ENCODE results near the gene PON2. TPM values are rescaled to one million over a fixed set of nuclear protein-coding genes. Genes with fewer than 3 reads are reported as not detected.
A peak's percentile ranks its signal among the peaks of the same experiment; 100 is the strongest.

Gene PON2
- total and polyA plus RNA-seq, 8 donors = 10.5 to 48.3 (median 20.9) TPM

DNA sequence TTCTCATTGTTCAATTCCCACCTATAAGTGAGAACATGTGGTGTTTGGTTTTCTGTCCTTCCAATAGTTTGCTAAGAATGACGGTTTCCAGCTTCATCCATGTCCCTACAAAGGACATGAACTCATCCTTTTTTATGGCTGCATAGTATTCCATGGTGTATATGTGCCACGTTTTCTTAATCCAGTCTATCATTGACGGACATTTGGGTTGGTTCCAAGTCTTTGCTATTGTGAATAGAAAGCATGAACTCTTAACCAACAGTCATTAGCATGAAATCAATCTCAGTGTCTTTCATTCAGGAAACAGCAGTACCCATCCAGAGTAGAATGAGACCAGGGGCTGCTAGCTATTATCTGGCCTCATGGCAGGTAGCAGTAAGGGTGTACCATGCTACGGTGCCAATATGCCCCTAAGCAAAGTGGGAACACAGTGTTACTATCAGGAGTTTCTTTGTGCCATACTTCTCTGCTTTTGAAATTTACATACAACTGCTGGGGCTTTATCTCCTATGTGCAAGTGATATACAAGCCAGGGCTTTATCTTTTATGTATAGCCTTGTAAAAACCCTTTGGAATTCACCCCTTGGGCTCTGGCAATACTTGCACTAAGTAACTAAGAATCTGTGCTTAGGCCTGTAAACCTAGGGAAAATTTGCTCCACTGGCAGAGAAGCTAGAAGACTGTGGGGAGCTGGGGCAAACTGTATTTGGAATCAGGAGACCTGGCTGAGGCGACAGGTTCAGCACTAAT, 5.4 kb downstream of the PON2 start:
- no peak overlapping the region for H3K27ac ChIP-seq
- intact Hi-C loops (cut with DNase I) = no loop called here

DNA sequence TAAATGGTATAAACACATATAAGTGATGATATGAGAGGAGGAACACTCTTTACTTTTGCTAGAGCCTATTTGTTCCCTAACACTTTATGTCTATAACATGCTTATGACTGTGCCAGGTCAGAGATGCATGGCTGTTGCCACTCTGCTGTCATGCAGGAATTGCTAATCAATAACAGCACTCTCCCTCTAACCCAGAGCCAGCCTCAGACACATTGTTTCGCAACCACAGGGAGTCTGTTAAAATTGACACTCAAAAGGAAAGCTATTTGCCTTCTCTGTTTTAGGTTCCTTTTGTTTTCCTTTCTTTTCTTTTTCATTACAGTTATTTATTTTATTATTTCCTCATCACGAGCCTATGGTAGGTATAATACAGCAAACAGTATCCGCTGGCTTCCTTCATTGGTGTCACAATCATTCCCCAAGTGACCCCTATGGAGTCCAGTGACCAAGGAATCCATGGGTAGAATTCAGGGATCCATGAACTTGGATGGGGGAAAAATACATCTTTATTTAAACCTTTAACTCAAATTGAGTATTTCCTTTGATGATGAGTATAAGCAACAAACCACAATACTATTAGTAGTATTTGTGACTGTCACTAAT, 6.8 kb downstream of the PON2 start:
- no peak overlapping the region for H3K4me3 ChIP-seq
- DNase-seq (no peak), ATAC-seq (no peak), FAIRE-seq (no peak)
- H3K4me1 ChIP-seq = no peaks in the 10 kb centered on the region
- TF ChIP-seq, protein P1, sequence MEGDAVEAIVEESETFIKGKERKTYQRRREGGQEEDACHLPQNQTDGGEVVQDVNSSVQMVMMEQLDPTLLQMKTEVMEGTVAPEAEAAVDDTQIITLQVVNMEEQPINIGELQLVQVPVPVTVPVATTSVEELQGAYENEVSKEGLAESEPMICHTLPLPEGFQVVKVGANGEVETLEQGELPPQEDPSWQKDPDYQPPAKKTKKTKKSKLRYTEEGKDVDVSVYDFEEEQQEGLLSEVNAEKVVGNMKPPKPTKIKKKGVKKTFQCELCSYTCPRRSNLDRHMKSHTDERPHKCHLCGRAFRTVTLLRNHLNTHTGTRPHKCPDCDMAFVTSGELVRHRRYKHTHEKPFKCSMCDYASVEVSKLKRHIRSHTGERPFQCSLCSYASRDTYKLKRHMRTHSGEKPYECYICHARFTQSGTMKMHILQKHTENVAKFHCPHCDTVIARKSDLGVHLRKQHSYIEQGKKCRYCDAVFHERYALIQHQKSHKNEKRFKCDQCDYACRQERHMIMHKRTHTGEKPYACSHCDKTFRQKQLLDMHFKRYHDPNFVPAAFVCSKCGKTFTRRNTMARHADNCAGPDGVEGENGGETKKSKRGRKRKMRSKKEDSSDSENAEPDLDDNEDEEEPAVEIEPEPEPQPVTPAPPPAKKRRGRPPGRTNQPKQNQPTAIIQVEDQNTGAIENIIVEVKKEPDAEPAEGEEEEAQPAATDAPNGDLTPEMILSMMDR (IDR thresholded peaks at IDR 0.05) = no peak
- 83 to 85% methylated on average over 3 of the region's 3 CpGs for WGBS, 2 donors
- H3K9me3 ChIP-seq = no peaks in the 10 kb centered on the region
- H3K27me3 ChIP-seq = no peaks in the 10 kb centered on the region
- no peaks in the 10 kb centered on the region for H3K36me3 ChIP-seq
- intact Hi-C loops (cut with DNase I) = no loop called here
- H3K27ac ChIP-seq = no peak overlapping the region

More for the DNA sequence above, 5.4 kb downstream of the PON2 start:
- TF ChIP-seq, protein P1 (IDR thresholded peaks at IDR 0.05) = no peak
- no peak for DNase-seq
- H3K9me3 ChIP-seq = no peaks in the 10 kb centered on the region
- H3K36me3 ChIP-seq = no peaks in the 10 kb centered on the region
- no peak overlapping the region for H3K4me3 ChIP-seq
- no peaks in the 10 kb centered on the region for H3K27me3 ChIP-seq
- FAIRE-seq = no peak
- 66 to 77% methylated on average over 5 of the region's 5 CpGs for WGBS, 2 donors
- no peaks in the 10 kb centered on the region for H3K4me1 ChIP-seq
- ATAC-seq = no peak

DNA sequence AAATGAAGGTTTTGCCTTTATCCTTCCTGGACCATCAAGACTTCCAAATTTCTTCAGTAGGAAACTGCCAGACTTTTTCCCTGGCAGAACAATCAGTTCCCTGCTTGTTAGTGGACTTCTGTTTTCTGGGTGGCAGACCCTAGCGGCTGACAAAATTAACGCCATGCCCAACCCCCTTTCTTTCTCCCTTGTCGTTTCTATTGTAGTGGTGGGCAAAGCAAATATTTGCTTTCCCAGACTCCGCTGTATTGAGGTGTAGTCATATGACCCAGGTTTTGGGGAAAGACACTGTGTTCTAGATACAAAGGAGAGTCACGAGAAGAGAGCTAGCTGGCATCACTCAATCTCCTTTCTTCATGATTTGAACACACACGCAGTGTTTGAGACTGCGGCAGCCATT, 7.7 kb downstream of the PON2 start:
- no peak for DNase-seq
- Histone ChIP-seq H3K4me1 (peaks cover 0 to 3% (median 0%) of the 10 kb centered on the region in 3 donors), H3K36me3 (no peaks in the 10 kb centered on the region), H3K4me3 (no peak overlapping the region), H3K27me3 (no peaks in the 10 kb centered on the region), H3K27ac (no peak overlapping the region), H3K9me3 (no peaks in the 10 kb centered on the region)
- FAIRE-seq = no peak
- intact Hi-C loops (cut with DNase I) = no loop called here
- TF ChIP-seq, protein P1 (IDR thresholded peaks at IDR 0.05) = no peak
- 83 to 87% methylated on average over 7 of the region's 7 CpGs for WGBS, 2 donors
- ATAC-seq = no peak

DNA sequence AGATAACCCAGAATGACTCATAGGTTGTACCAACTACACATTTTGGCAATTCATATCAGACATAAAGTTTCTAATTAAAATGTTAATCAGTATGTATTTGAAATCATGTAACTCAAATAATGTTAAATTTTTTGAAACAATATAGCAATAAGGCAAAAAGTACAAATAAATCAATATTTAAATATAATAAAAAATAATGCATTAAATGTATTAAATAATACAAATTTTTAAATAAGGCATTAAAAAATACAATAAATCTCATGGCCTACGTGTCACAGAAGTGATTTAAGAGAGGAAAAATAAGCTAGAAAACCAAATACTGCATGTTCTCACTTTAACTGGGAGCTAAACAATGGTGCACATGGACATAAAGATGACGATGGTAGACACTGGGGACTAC, 9.1 kb downstream of the PON2 start:
- Histone ChIP-seq H3K9me3 (no peaks in the 10 kb centered on the region), H3K4me3 (no peak overlapping the region), H3K4me1 (peaks cover 0 to 18% (median 0%) of the 10 kb centered on the region in 3 donors), H3K27me3 (no peaks in the 10 kb centered on the region), H3K27ac (no peak overlapping the region), H3K36me3 (no peaks in the 10 kb centered on the region)
- ATAC-seq (no peak), DNase-seq (no peak), FAIRE-seq (peak; percentile 49)
- 89% methylated on average over 2 of the region's 2 CpGs for WGBS, 2 donors
- intact Hi-C loops (cut with DNase I) = no loop called here
- TF ChIP-seq, protein P1 (IDR thresholded peaks at IDR 0.05) = no peak

DNA sequence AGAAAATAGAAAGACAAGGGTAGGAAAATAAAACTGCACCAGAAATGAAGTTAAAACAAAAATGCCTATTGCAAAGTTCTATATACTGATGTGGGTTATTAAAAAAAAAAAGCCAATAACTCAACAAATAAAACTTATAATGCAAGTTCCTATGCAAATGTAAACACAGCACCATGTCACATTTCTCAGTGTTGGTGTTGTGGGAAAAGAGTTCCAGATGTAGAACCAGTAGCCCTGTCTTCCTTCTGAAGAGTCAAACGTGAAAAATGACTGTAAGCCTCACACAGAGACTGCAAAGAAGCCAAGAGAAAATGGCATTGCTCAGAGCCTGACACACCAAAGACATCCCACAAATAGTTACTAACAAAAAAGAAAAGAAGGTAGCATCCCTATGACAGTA, 10.1 kb downstream of the PON2 start:
- FAIRE-seq = no peak
- 51 to 59% methylated on average over 1 of the region's 1 CpG for WGBS, 2 donors
- Histone ChIP-seq H3K9me3 (no peaks in the 10 kb centered on the region), H3K27ac (no peak overlapping the region), H3K36me3 (no peaks in the 10 kb centered on the region), H3K4me3 (no peak overlapping the region), H3K4me1 (peaks cover 0 to 19% (median 0%) of the 10 kb centered on the region in 3 donors), H3K27me3 (no peaks in the 10 kb centered on the region)
- ATAC-seq = no peak
- intact Hi-C loops (cut with DNase I) = no loop called here
- DNase-seq = no peak
- TF ChIP-seq, protein P1 (IDR thresholded peaks at IDR 0.05) = no peak

All from pancreas (tissue), 10 donors.